PFSK-1 (cell line): ENCODE data around the gene FAM120B.

Experiments used
- FOXP2 ChIP-seq: optimal IDR thresholded peaks from 2 replicates; pipeline ENCODE3; 2011; ENCODE audit warnings: borderline replicate concordance, control low read depth, inconsistent platforms; ENCODE audit not compliant: insufficient read depth; ENCODE audit errors: extremely low read length, extremely low read depth
- POLR2AphosphoS5 ChIP-seq: IDR thresholded peaks from 2 replicates; pipeline ENCODE4 v1.6.1; 2012; ENCODE audit warnings: low read depth, mild to moderate bottlenecking, control low read depth, low read length, moderate library complexity
- REST ChIP-seq, 2 experiments: IDR thresholded peaks; 2 replicates each; pipeline versions ENCODE4 v1.6.1 to v1.8.0; 2011 to 2012; ENCODE audit warnings: low read depth in 2 of 2, low read length in 2 of 2, control low read depth in 1 of 2, inconsistent platforms in 1 of 2, mild to moderate bottlenecking in 1 of 2, moderate library complexity in 1 of 2; ENCODE audit not compliant: insufficient read depth in 1 of 2
- SIN3A ChIP-seq: IDR thresholded peaks from 2 replicates; pipeline ENCODE4 v1.6.1; 2012; ENCODE audit warnings: mild to moderate bottlenecking, low read length, moderate library complexity, borderline replicate concordance; ENCODE audit not compliant: insufficient read depth
- TAF1 ChIP-seq: IDR thresholded peaks from 2 replicates; pipeline ENCODE4 v1.6.1; 2012; ENCODE audit warnings: low read length, control low read depth, borderline replicate concordance; ENCODE audit not compliant: insufficient read depth

Gene FAM120B

GRCh38 chr6:170417881-170418280, 111.3 kb downstream of the FAM120B start:
- TF ChIP-seq FOXP2, result no peak
- no peak for TF ChIP-seq SIN3A
- no peak for TF ChIP-seq POLR2AphosphoS5
- no peak for TF ChIP-seq REST (IDR thresholded peaks at IDR 0.05; ENCODE audit: insufficient read depth in 1 of 2, low read depth in 2 of 2, low read length in 2 of 2)
- no peak for TF ChIP-seq TAF1

DNA sequence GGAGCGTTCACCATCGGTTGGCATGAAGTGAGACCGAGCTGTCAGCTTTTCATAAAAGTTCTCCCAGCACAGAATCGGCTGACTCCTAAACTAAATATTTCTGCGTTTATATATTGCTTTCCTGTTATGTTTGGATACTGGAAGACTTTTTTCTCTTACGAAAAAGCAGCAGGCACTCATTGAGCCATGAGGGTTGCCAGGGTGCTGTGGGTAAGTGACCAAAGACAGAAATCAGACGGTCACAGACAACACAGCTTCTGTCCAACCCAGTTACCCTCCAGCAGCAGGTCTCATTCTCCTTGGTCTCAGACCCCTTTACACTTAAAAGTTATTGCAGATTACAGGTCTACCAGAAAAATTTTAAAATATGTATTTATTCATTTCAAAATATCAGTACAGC, 113.7 kb downstream of the FAM120B start:
- no peak for TF ChIP-seq REST (IDR thresholded peaks at IDR 0.05; ENCODE audit: insufficient read depth in 1 of 2, low read depth in 2 of 2, low read length in 2 of 2)
- no peak for TF ChIP-seq FOXP2
- TF ChIP-seq POLR2AphosphoS5, result no peak
- no peak for TF ChIP-seq TAF1
- TF ChIP-seq SIN3A, result no peak

GRCh38 chr6:170420791-170421776, 114.5 kb downstream of the FAM120B start:
- TF ChIP-seq TAF1 (no peak), REST (IDR thresholded peaks at IDR 0.05; ENCODE audit: insufficient read depth in 1 of 2, low read depth in 2 of 2, low read length in 2 of 2) (no peak), SIN3A (no peak), FOXP2 (no peak), POLR2AphosphoS5 (no peak)

DNA sequence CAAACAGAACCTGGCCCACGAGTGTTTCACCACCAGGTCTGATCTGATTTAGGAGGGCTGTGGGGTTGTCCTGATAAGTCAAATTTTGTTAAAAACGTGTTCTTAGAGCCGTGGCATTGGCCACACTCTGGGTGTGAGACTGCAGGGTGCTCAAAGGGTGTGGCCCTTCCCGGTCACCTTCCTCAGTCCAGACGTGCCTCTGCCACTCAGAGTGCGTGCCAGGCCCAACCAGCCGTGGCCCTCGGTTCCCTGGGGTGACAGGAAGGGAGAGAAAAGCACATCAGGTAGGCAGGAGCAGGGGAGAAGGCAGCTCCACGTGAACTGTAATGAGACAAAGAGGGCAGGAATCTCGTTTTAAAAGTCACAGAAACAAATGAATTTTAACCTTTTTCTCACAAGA, 115.4 kb downstream of the FAM120B start:
- TF ChIP-seq REST (IDR thresholded peaks at IDR 0.05; ENCODE audit: insufficient read depth in 1 of 2, low read depth in 2 of 2, low read length in 2 of 2) (no peak), FOXP2 (no peak), POLR2AphosphoS5 (no peak), TAF1 (no peak), SIN3A (no peak)
